T-cell (primary cell): ENCODE data around the gene ARHGAP15. TPM values are rescaled to one million over a fixed set of nuclear protein-coding genes. Genes with fewer than 3 reads are reported as not detected.
A peak's percentile ranks its signal among the peaks of the same experiment; 100 is the strongest.

Source experiments
- ATAC-seq, 4 experiments: fragments of 200-7000 bp in 3 of 4; fragments of 150-1000 bp in 1 of 4; cut with Tn5 transposase; replicated peaks in 1 of 4; 1 replicate in 3 of 4; 2 replicates in 1 of 4; pipeline ENCODE4 v1.10.0; 2021; ENCODE audit warnings: moderate library complexity in 3 of 4, mild to moderate bottlenecking in 2 of 4, moderate number of reproducible peaks in 1 of 4
- CTCF ChIA-PET, 2 donors: fragments of 300-600 bp; sonication (Branson Sonifier 250); formaldehyde crosslinking; loops; one replicate each; lab custom pipeline; 2022; ENCODE audit warnings: antibody characterized with exemption in 2 of 2; lab: Charles Lee
- POLR2A ChIA-PET, 2 donors: fragments of 300-600 bp; sonication (Branson Sonifier 250); formaldehyde crosslinking; loops; one replicate each; lab custom pipeline; 2022; ENCODE audit warnings: antibody characterized with exemption in 2 of 2; lab: Charles Lee
- DNase-seq, 35 experiments: peaks; one replicate each; pipeline versions ENCODE4 v3.0.0 to v3.0.0-alpha.2; 2013 to 2023
- H3K27ac ChIP-seq: one replicate; pipeline ENCODE4 v1.5.1; 2013; ENCODE audit warnings: low read length
- H3K27me3 ChIP-seq, 2 experiments: replicated peaks in 1 of 2; 1 replicate in 1 of 2; 2 replicates in 1 of 2; pipeline versions ENCODE4 v1.6.1 to v1.7.0; 2013; ENCODE audit warnings: low read length in 1 of 2, mixed read lengths in 1 of 2; ENCODE audit not compliant: control insufficient read depth in 2 of 2, insufficient read depth in 2 of 2; ENCODE audit errors: extremely low read depth in 1 of 2
- H3K36me3 ChIP-seq, 2 donors: 1 replicate in 1 of 2; 2 replicates in 1 of 2; pipeline versions ENCODE4 v1.6.1 to v1.7.0; 2013; ENCODE audit warnings: low read length in 1 of 2; ENCODE audit not compliant: control insufficient read depth in 2 of 2, insufficient read depth in 1 of 2; ENCODE audit errors: extremely low read depth in 1 of 2
- H3K4me1 ChIP-seq, 2 experiments: 1 replicate in 1 of 2; 2 replicates in 1 of 2; pipeline versions ENCODE4 v1.6.1 to v1.7.0; 2013; ENCODE audit warnings: low read length in 2 of 2, mixed read lengths in 1 of 2; ENCODE audit not compliant: insufficient read depth in 2 of 2, control insufficient read depth in 1 of 2; ENCODE audit errors: extremely low read depth in 1 of 2
- H3K4me3 ChIP-seq, 2 donors: 1 replicate in 1 of 2; 2 replicates in 1 of 2; pipeline versions ENCODE4 v1.5.1 to v1.7.0; 2013; ENCODE audit warnings: mild to moderate bottlenecking in 2 of 2, low read length in 1 of 2, moderate library complexity in 1 of 2; ENCODE audit not compliant: control insufficient read depth in 1 of 2; ENCODE audit errors: extremely low read depth in 1 of 2
- H3K9me3 ChIP-seq: 2 replicates; pipeline ENCODE4 v1.7.0; 2013
- H3K27ac Mint-ChIP-seq, 2 donors: one replicate each; pipeline ENCODE4 v1.8.0; 2020 to 2021; ENCODE audit warnings: mild to moderate bottlenecking in 2 of 2, mixed read lengths in 2 of 2
- H3K27me3 Mint-ChIP-seq, 2 donors: one replicate each; pipeline ENCODE4 v1.8.0; 2021 to 2022; ENCODE audit warnings: mixed read lengths in 2 of 2
- H3K36me3 Mint-ChIP-seq: one replicate; pipeline ENCODE4 v1.8.0; 2021; ENCODE audit warnings: mixed read lengths
- H3K4me1 Mint-ChIP-seq, 3 donors: one replicate each; pipeline ENCODE4 v1.8.0; 2020 to 2022; ENCODE audit warnings: mixed read lengths in 3 of 3, mild to moderate bottlenecking in 1 of 3
- H3K4me3 Mint-ChIP-seq, 3 donors: one replicate each; pipeline ENCODE4 v1.8.0; 2020 to 2022; ENCODE audit warnings: mild to moderate bottlenecking in 3 of 3, mixed read lengths in 3 of 3, moderate library complexity in 3 of 3
- H3K9me3 Mint-ChIP-seq, 3 donors: one replicate each; pipeline ENCODE4 v1.8.0; 2020 to 2022; ENCODE audit warnings: mixed read lengths in 3 of 3
- WGBS: methylation state at CpG from one replicate; pipeline ENCODE4 v1.1.5; 2013; ENCODE audit warnings: missing lambda C conversion rate; ENCODE audit not compliant: insufficient coverage; 5-methylcytosine and 5-hydroxymethylcytosine counted together
- total RNA-seq, 35 experiments: library from RNA in 6 of 35; stranded (reverse) in 6 of 35; fragments of 120-200 nt in 1 of 35; gene quantifications; one replicate each; pipeline versions ENCODE4 v1.2.1 to v1.2.4 and lab custom pipeline; 2013 to 2026

ARHGAP15 gene
- total RNA-seq, 5 donors from 2014 or later (not counting 1 experiment from before 2014, with no cell fraction given): 154 to 271 (median 188) TPM

- Mint-ChIP-seq H3K4me1 (peaks cover 18 to 31% (median 28%) of the 10 kb centered on the region in 3 donors), H3K27ac (no peak overlapping the region), H3K27me3 (no peaks in the 10 kb centered on the region), H3K4me3 (no peak overlapping the region), H3K36me3 (no peaks in the 10 kb centered on the region), H3K9me3 (no peaks in the 10 kb centered on the region)
- DNase-seq (no peak), ATAC-seq (no peak)
- Histone ChIP-seq H3K27me3 (no peaks in the 10 kb centered on the region), H3K4me3 (no peak overlapping the region), H3K27ac (peak overlapping the region; percentile 50), H3K36me3 (no peaks in the 10 kb centered on the region), H3K9me3 (no peaks in the 10 kb centered on the region), H3K4me1 (peaks cover 36 to 45% of the 10 kb centered on the region in 2 experiments)
- POLR2A ChIA-PET: interaction anchor here (0.6 to 1.3 kb wide), 4 partner anchors 8 to 137 kb away, joined by 3 to 4 read pairs (median 4); no protein-coding TSS in a partner anchor
- WGBS: 37% methylated on average over 3 of the region's 4 CpGs
- CTCF ChIA-PET: interaction anchor here (0.7 to 1.2 kb wide), 3 partner anchors 12 to 160 kb away, joined by 3 read pairs; no protein-coding TSS in a partner anchor
These were observed 5.3 kb upstream of the ARHGAP15 start for GRCh38 chr2:143123911-143124310.

- DNase-seq (no peak), ATAC-seq (no peak)
- POLR2A ChIA-PET: interaction anchor here in 1 of 2 donors (0.6 to 1.3 kb wide), 3 partner anchors 12 to 137 kb away, joined by 3 to 4 read pairs (median 3); no protein-coding TSS in a partner anchor
- no peak overlapping the region for H3K4me3 ChIP-seq
- H3K4me1 ChIP-seq: peaks cover 36 to 46% of the 10 kb centered on the region in 2 experiments
- CTCF ChIA-PET: interaction anchor here (0.6 to 1.2 kb wide), 3 partner anchors 13 to 38 kb away, joined by 3 read pairs; no protein-coding TSS in a partner anchor
- WGBS: no CpG with 5 or more reads among the region's 2 CpGs
- no peaks in the 10 kb centered on the region for H3K9me3 Mint-ChIP-seq
- no peaks in the 10 kb centered on the region for H3K9me3 ChIP-seq
- H3K27ac ChIP-seq: peak overlapping the region; percentile 50
- no peaks in the 10 kb centered on the region for H3K36me3 ChIP-seq
- no peaks in the 10 kb centered on the region for H3K36me3 Mint-ChIP-seq
- no peak overlapping the region for H3K27ac Mint-ChIP-seq
- H3K27me3 ChIP-seq: no peaks in the 10 kb centered on the region
- H3K4me1 Mint-ChIP-seq: peaks cover 14 to 31% (median 27%) of the 10 kb centered on the region in 3 donors
- no peak overlapping the region for H3K4me3 Mint-ChIP-seq
- no peaks in the 10 kb centered on the region for H3K27me3 Mint-ChIP-seq
These were observed 4.8 kb upstream of the ARHGAP15 start for GRCh38 chr2:143124445-143124844.

GRCh38 chr2:143125717-143126116, 3.5 kb upstream of the ARHGAP15 start:
- ChIA-PET POLR2A (interaction anchor here in 1 of 2 donors (0.9 to 1.5 kb wide), 4 partner anchors 12 to 134 kb away, joined by 3 to 7 read pairs (median 4); no protein-coding TSS in a partner anchor), CTCF (interaction anchor here (0.6 to 3.6 kb wide), 8 partner anchors 14 to 133 kb away, joined by 3 to 35 read pairs (median 3); no protein-coding TSS in a partner anchor)
- no peaks in the 10 kb centered on the region for H3K9me3 ChIP-seq
- no CpG with 5 or more reads among the region's 2 CpGs for WGBS
- H3K27ac ChIP-seq: peak overlapping the region; percentile 50
- H3K27ac Mint-ChIP-seq: peak overlapping the region in 1 of 2 donors; percentile 100
- H3K4me1 Mint-ChIP-seq: peaks cover 14 to 30% (median 27%) of the 10 kb centered on the region in 3 donors
- H3K4me3 ChIP-seq: no peak overlapping the region
- H3K36me3 ChIP-seq: no peaks in the 10 kb centered on the region
- ATAC-seq: no peak
- no peak for DNase-seq
- H3K9me3 Mint-ChIP-seq: no peaks in the 10 kb centered on the region
- H3K36me3 Mint-ChIP-seq: no peaks in the 10 kb centered on the region
- peak overlapping the region in 1 of 3 donors; percentile 8 for H3K4me3 Mint-ChIP-seq
- no peaks in the 10 kb centered on the region for H3K27me3 ChIP-seq
- H3K4me1 ChIP-seq: peaks cover 36 to 52% of the 10 kb centered on the region in 2 experiments
- H3K27me3 Mint-ChIP-seq: no peaks in the 10 kb centered on the region

GRCh38 chr2:143132355-143132754, 3.1 kb downstream of the ARHGAP15 start:
- peak in 1 of 35 experiments; percentile 33 for DNase-seq
- Mint-ChIP-seq H3K36me3 (peaks cover 39% of the 10 kb centered on the region), H3K4me1 (peaks cover 64 to 72% (median 70%) of the 10 kb centered on the region in 3 donors), H3K9me3 (no peaks in the 10 kb centered on the region), H3K27ac (peak overlapping the region; percentile 69 to 84), H3K27me3 (no peaks in the 10 kb centered on the region), H3K4me3 (peak overlapping the region; percentile 71 to 82 (median 79))
- ATAC-seq: no peak
- Histone ChIP-seq H3K4me3 (peak overlapping the region; percentile 9 to 32), H3K27ac (no peak overlapping the region), H3K4me1 (peaks cover 26 to 55% of the 10 kb centered on the region in 2 experiments), H3K36me3 (no peaks in the 10 kb centered on the region), H3K27me3 (no peaks in the 10 kb centered on the region), H3K9me3 (no peaks in the 10 kb centered on the region)
- WGBS: no CpG with 5 or more reads among the region's 2 CpGs
- POLR2A ChIA-PET: interaction anchor here (0.5 to 1.4 kb wide), 7 partner anchors 9 to 207 kb away, joined by 3 to 4 read pairs (median 3); no protein-coding TSS in a partner anchor
- CTCF ChIA-PET: interaction anchor here (0.8 to 3.5 kb wide), 8 partner anchors 9 to 129 kb away, joined by 4 to 18 read pairs (median 6); no protein-coding TSS in a partner anchor

GRCh38 chr2:143133783-143134182, 4.6 kb downstream of the ARHGAP15 start:
- Mint-ChIP-seq H3K4me3 (peak overlapping the region in 1 of 3 donors; percentile 38), H3K27me3 (no peaks in the 10 kb centered on the region), H3K36me3 (peaks cover 39% of the 10 kb centered on the region), H3K4me1 (peaks cover 71 to 73% (median 72%) of the 10 kb centered on the region in 3 donors), H3K27ac (peak overlapping the region in 1 of 2 donors; percentile 70), H3K9me3 (no peaks in the 10 kb centered on the region)
- Histone ChIP-seq H3K9me3 (no peaks in the 10 kb centered on the region), H3K4me1 (peaks cover 14 to 56% of the 10 kb centered on the region in 2 experiments), H3K4me3 (no peak overlapping the region), H3K36me3 (no peaks in the 10 kb centered on the region), H3K27ac (no peak overlapping the region), H3K27me3 (no peaks in the 10 kb centered on the region)
- ChIA-PET CTCF (interaction anchor here (0.7 to 3.5 kb wide), 6 partner anchors 7 to 152 kb away, joined by 3 to 18 read pairs (median 4); no protein-coding TSS in a partner anchor), POLR2A (interaction anchor here (0.6 to 0.7 kb wide), 4 partner anchors 9 to 936 kb away, joined by 3 to 7 read pairs (median 4); no protein-coding TSS in a partner anchor)
- ATAC-seq (no peak), DNase-seq (no peak)
- WGBS: no CpG with 5 or more reads among the region's 2 CpGs

GRCh38 chr2:143138292-143138691, 9.1 kb downstream of the ARHGAP15 start:
- Mint-ChIP-seq H3K27ac (peak overlapping the region in 1 of 2 donors; percentile 46), H3K4me1 (peaks cover 87 to 96% (median 92%) of the 10 kb centered on the region in 3 donors), H3K9me3 (no peaks in the 10 kb centered on the region), H3K27me3 (no peaks in the 10 kb centered on the region), H3K4me3 (peak overlapping the region in 2 of 3 donors; percentile 11 to 71), H3K36me3 (peaks cover 39% of the 10 kb centered on the region)
- ATAC-seq (no peak), DNase-seq (no peak)
- Histone ChIP-seq H3K4me1 (peaks cover 17 to 54% of the 10 kb centered on the region in 2 experiments), H3K36me3 (peaks cover 0 to 3% of the 10 kb centered on the region in 2 donors), H3K4me3 (no peak overlapping the region), H3K27ac (no peak overlapping the region), H3K9me3 (no peaks in the 10 kb centered on the region), H3K27me3 (no peaks in the 10 kb centered on the region)
- POLR2A ChIA-PET: interaction anchor here (0.6 to 1.5 kb wide), 6 partner anchors 9 to 45 kb away, joined by 3 to 5 read pairs (median 4); no protein-coding TSS in a partner anchor
- WGBS: 93% methylated on average over 2 of the region's 3 CpGs
- CTCF ChIA-PET: interaction anchor here (0.8 to 1.8 kb wide), 2 partner anchors 23 to 27 kb away, joined by 3 to 7 read pairs; no protein-coding TSS in a partner anchor
